HCT116 (cell line): ENCODE measurements around the gene PRKAG2. TPM values are rescaled to one million over a fixed set of nuclear protein-coding genes. Genes with fewer than 3 reads are reported as not detected.
A peak's percentile ranks its signal among the peaks of the same experiment; 100 is the strongest.

Experiments
- ATAC-seq: fragments of 200-7000 bp; cut with Tn5 transposase; 2 replicates; pipeline ENCODE4 v1.9.1; 2020; ENCODE audit warnings: mild to moderate bottlenecking, moderate library complexity
- BruUV-seq: library from RNA; stranded (reverse); fragments of 400-500 nt; replicated peaks from 2 replicates; lab custom pipeline; 2021; lab: Mats Ljungman, UMichigan
- CTCF ChIA-PET: fragments of 300-600 bp; sonication (Branson Sonifier 250); formaldehyde crosslinking; loops from one replicate; lab custom pipeline; 2021; ENCODE audit warnings: antibody characterized with exemption; lab: Charles Lee
- POLR2A ChIA-PET: fragments of 300-600, 350-600 bp; sonication (Branson Sonifier 250); formaldehyde crosslinking; loops from one replicate; lab custom pipeline; 2021; ENCODE audit warnings: antibody characterized with exemption; lab: Charles Lee
- RAD21 ChIA-PET, 2 experiments: fragments of 300-600 bp; sonication (Branson Sonifier 250); formaldehyde crosslinking; loops; one replicate each; lab custom pipeline; 2023; ENCODE audit warnings: low total read pairs in 2 of 2; ENCODE audit not compliant: uncharacterized antibody in 2 of 2, unreplicated experiment in 2 of 2, low non-redundant PET in 1 of 2; lab: Charles Lee
- DNase-seq: peaks from one replicate; pipeline ENCODE4 v3.0.0-alpha.2; 2010; ENCODE audit warnings: low read depth, low spot score
- H2AFZ ChIP-seq: fragments of 200-600 bp; shearing (Covaris generic), sonication (generic); 2 replicates; pipeline ENCODE4 v1.6.1; 2017; ENCODE audit warnings: low read depth, mixed run types, mixed read lengths, antibody characterized with exemption, low read length; ENCODE audit not compliant: poor library complexity, severe bottlenecking
- H3K27ac ChIP-seq: 2 replicates; pipeline ENCODE4 v1.5.1; 2012; ENCODE audit warnings: low read depth, low read length
- H3K27me3 ChIP-seq: fragments of 200-600 bp; sonication (generic); 2 replicates; pipeline ENCODE4 v1.6.1; 2016; ENCODE audit warnings: mixed run types, low read length, mixed read lengths; ENCODE audit not compliant: insufficient read depth
- H3K36me3 ChIP-seq, 2 experiments: fragments of 200-500 bp in 1 of 2; fragments of 200-600 bp in 1 of 2; sonication (Bioruptor generic) in 1 of 2; sonication (generic) in 1 of 2; 2 replicates each; pipeline versions ENCODE4 v1.5.1 to v1.6.1; 2014 to 2016; ENCODE audit warnings: low read length in 2 of 2, inconsistent platforms in 1 of 2, mixed read lengths in 1 of 2, mixed run types in 1 of 2; ENCODE audit not compliant: insufficient read depth in 2 of 2, control insufficient read depth in 1 of 2
- H3K4me1 ChIP-seq, 2 experiments: fragments of 200-600 bp in 1 of 2; sonication (generic) in 1 of 2; 2 replicates each; pipeline versions ENCODE4 v1.5.1 to v1.6.1; 2012 to 2017; ENCODE audit warnings: low read length in 2 of 2, inconsistent platforms in 1 of 2, mild to moderate bottlenecking in 1 of 2, mixed read lengths in 1 of 2, mixed run types in 1 of 2, moderate library complexity in 1 of 2; ENCODE audit not compliant: insufficient read depth in 2 of 2, control insufficient read depth in 1 of 2
- H3K4me2 ChIP-seq: fragments of 200-600 bp; sonication (generic); 2 replicates; pipeline ENCODE4 v1.6.1; 2017; ENCODE audit warnings: mixed run types, low read length, mixed read lengths
- H3K4me3 ChIP-seq, 2 experiments: fragments of 200-600 bp in 1 of 2; sonication (generic) in 1 of 2; replicated peaks in 1 of 2; 2 replicates each; pipeline ENCODE4 v1.5.1; 2011 to 2016; ENCODE audit warnings: low read length in 2 of 2, control low read depth in 1 of 2, low read depth in 1 of 2, mild to moderate bottlenecking in 1 of 2, mixed read lengths in 1 of 2, mixed run types in 1 of 2
- H3K79me2 ChIP-seq: fragments of 200-600 bp; sonication (generic); 2 replicates; pipeline ENCODE4 v1.6.1; 2017; ENCODE audit warnings: mild to moderate bottlenecking, mixed run types, low read length, moderate library complexity, mixed read lengths; ENCODE audit not compliant: insufficient read depth
- H3K9ac ChIP-seq: fragments of 200-600 bp; sonication (generic); 2 replicates; pipeline ENCODE4 v1.6.1; 2016; ENCODE audit warnings: low read length, mixed read lengths
- H3K9me2 ChIP-seq: fragments of 200-600 bp; sonication (generic), shearing (Covaris generic); 2 replicates; pipeline ENCODE4 v1.6.1; 2017; ENCODE audit warnings: mixed run types, mild to moderate bottlenecking, moderate library complexity; ENCODE audit not compliant: insufficient read depth
- H3K9me3 ChIP-seq, 2 experiments: fragments of 200-500 bp in 1 of 2; fragments of 200-600 bp in 1 of 2; sonication (Bioruptor generic) in 1 of 2; sonication (generic) in 1 of 2; 2 replicates each; pipeline ENCODE4 v1.6.1; 2014 to 2017; ENCODE audit warnings: low read length in 2 of 2, mixed read lengths in 2 of 2, inconsistent platforms in 1 of 2, low read depth in 1 of 2, mild to moderate bottlenecking in 1 of 2, mixed run types in 1 of 2, moderate library complexity in 1 of 2; ENCODE audit not compliant: control insufficient read depth in 1 of 2, insufficient read depth in 1 of 2
- H4K20me1 ChIP-seq: fragments of 200-600 bp; sonication (generic), shearing (Covaris generic); 2 replicates; pipeline ENCODE4 v1.6.1; 2017; ENCODE audit warnings: mixed run types, mild to moderate bottlenecking, moderate library complexity; ENCODE audit not compliant: insufficient read depth
- CBX3 ChIP-seq: IDR thresholded peaks from 2 replicates; pipeline ENCODE4 v1.6.1; 2012; ENCODE audit warnings: low read depth
- EGR1 ChIP-seq: IDR thresholded peaks from 2 replicates; pipeline ENCODE4 v1.6.1; 2012; ENCODE audit warnings: low read depth
- ELF1 ChIP-seq: IDR thresholded peaks from 2 replicates; pipeline ENCODE4 v1.6.1; 2012; ENCODE audit warnings: low read depth, borderline replicate concordance
- EZH2 ChIP-seq: fragments of 200-600 bp; sonication (generic); IDR thresholded peaks from 2 replicates; pipeline ENCODE4 v1.6.1; 2017; ENCODE audit warnings: antibody characterized with exemption, mixed run types
- EZH2phosphoT487 ChIP-seq: fragments of 200-600 bp; IDR thresholded peaks from 2 replicates; pipeline ENCODE4 v1.6.1; 2018; ENCODE audit warnings: antibody characterized with exemption, borderline replicate concordance
- JUND ChIP-seq: IDR thresholded peaks from 2 replicates; pipeline ENCODE4 v1.6.1; 2012
- POLR2A ChIP-seq: IDR thresholded peaks from 2 replicates; pipeline ENCODE4 v1.7.0; 2011; ENCODE audit warnings: borderline replicate concordance; ENCODE audit not compliant: insufficient read depth, insufficient read length; ENCODE audit errors: extremely low read depth
- POLR2AphosphoS5 ChIP-seq: IDR thresholded peaks from 2 replicates; pipeline ENCODE4 v1.6.1; 2011; ENCODE audit warnings: mild to moderate bottlenecking, low read depth, low read length, moderate library complexity
- RAD21 ChIP-seq: IDR thresholded peaks from 2 replicates; pipeline ENCODE4 v1.6.1; 2012; ENCODE audit warnings: low read depth, mild to moderate bottlenecking
- SIN3A ChIP-seq: IDR thresholded peaks from 2 replicates; pipeline ENCODE4 v1.6.1; 2012; ENCODE audit warnings: low read depth
- TCF7L2 ChIP-seq: IDR thresholded peaks from 2 replicates; pipeline ENCODE4 v1.7.0; 2011; ENCODE audit warnings: borderline replicate concordance, inconsistent platforms; ENCODE audit not compliant: insufficient read depth, insufficient read length; ENCODE audit errors: extremely low read depth
- YY1 ChIP-seq: IDR thresholded peaks from 2 replicates; pipeline ENCODE4 v1.6.1; 2011; ENCODE audit warnings: low read length, low read depth, moderate library complexity, mild to moderate bottlenecking; ENCODE audit not compliant: insufficient replicate concordance; ENCODE audit errors: extremely low read depth
- intact Hi-C: fragments of 100-400 bp; cut with micrococcal nuclease; formaldehyde crosslinking; loops from 2 replicates; pipeline ENCODE4 v1.10.0; 2022
- total RNA-seq: library from RNA; stranded (reverse); gene quantifications from one replicate; pipeline ENCODE4 v1.2.1, GENCODE V29; 2021; ENCODE audit not compliant: unreplicated experiment
- TF ChIP-seq, protein P1 (sequence below): IDR thresholded peaks from 2 replicates; pipeline ENCODE4 v1.6.1; 2011; ENCODE audit warnings: mild to moderate bottlenecking, low read length, moderate library complexity; ENCODE audit not compliant: insufficient replicate concordance; ENCODE audit errors: extremely low read depth
- TF ChIP-seq, protein P2 (sequence below): IDR thresholded peaks from 2 replicates; pipeline ENCODE4 v1.6.1; 2012

The PRKAG2 gene
- total RNA-seq, 1 experiment from 2014 or later, result 23.6 TPM

- no peak for TF ChIP-seq YY1
These were observed 192.3 kb downstream of the PRKAG2 start (continued) for GRCh38 chr7:151684408-151685175.

DNA sequence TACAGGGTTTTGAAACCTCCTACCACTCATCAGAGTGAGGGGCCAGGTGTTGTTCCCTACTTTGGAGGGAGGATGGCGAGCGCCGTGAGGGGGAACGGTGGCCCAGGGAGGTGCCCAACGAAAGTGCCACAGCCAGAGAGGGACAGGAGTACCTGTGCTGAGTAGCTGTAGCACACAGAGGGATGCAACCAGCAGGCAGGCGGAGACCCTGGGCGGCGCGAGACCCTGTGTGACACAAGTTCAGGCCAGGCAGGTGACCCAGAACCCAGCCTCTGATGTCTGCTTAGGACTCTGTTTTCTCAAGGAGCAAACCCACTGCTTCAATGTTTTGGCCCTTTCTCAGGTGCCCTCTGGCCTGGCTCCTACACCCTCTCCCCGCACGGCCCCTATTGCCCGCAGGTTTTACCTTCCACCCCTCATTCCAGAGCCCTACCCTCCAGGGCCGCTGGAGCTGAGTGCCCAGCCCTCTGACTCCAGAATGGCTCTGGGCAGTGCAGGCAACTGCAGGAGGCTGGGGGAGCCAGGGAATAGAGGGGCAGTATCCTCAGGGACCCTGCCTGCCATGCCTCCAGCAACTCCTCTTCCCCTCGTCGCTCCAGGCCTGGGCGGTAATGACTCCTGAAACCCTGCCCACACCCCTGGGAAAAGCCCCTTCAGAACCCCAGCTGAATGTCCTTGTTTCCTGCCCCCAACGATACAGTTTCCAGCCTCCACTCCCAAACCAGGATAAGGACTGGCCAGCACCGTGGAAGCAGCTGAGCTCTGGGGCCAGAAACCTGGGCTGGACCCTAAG is 193.1 kb downstream of the PRKAG2 start:
- no peak for DNase-seq
- TF ChIP-seq RAD21 (no peak), TCF7L2 (no peak), CBX3 (no peak), JUND (no peak), SIN3A (no peak), EZH2 (no peak), POLR2AphosphoS5 (no peak), ELF1 (no peak), EGR1 (no peak), POLR2A (no peak), EZH2phosphoT487 (no peak)
- TF ChIP-seq, protein P1, sequence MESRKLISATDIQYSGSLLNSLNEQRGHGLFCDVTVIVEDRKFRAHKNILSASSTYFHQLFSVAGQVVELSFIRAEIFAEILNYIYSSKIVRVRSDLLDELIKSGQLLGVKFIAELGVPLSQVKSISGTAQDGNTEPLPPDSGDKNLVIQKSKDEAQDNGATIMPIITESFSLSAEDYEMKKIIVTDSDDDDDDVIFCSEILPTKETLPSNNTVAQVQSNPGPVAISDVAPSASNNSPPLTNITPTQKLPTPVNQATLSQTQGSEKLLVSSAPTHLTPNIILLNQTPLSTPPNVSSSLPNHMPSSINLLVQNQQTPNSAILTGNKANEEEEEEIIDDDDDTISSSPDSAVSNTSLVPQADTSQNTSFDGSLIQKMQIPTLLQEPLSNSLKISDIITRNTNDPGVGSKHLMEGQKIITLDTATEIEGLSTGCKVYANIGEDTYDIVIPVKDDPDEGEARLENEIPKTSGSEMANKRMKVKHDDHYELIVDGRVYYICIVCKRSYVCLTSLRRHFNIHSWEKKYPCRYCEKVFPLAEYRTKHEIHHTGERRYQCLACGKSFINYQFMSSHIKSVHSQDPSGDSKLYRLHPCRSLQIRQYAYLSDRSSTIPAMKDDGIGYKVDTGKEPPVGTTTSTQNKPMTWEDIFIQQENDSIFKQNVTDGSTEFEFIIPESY, result no peak
- TF ChIP-seq, protein P2, sequence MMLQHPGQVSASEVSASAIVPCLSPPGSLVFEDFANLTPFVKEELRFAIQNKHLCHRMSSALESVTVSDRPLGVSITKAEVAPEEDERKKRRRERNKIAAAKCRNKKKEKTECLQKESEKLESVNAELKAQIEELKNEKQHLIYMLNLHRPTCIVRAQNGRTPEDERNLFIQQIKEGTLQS, result no peak
- no TSS peak for BruUV-seq
- RAD21 ChIA-PET, result no interaction called here
- H3K4me1 ChIP-seq, result peaks cover 19 to 40% of the 10 kb centered on the region in 2 experiments
- H3K79me2 ChIP-seq, result no peaks in the 10 kb centered on the region
- POLR2A ChIA-PET, result no interaction called here
- no peak overlapping the region for H3K9ac ChIP-seq
- H3K36me3 ChIP-seq, result no peaks in the 10 kb centered on the region
- CTCF ChIA-PET, result no interaction called here
- intact Hi-C loops, result no loop called here
- H3K27ac ChIP-seq, result no peak overlapping the region
- H3K4me2 ChIP-seq, result peak overlapping the region; percentile 6; the same call in 1 of the 2 replicates
- no peak overlapping the region for H2AFZ ChIP-seq
- ATAC-seq, result no peak
- H3K27me3 ChIP-seq, result no peaks in the 10 kb centered on the region
- no peak overlapping the region for H3K4me3 ChIP-seq
- H3K9me2 ChIP-seq, result no peaks in the 10 kb centered on the region
- no peaks in the 10 kb centered on the region for H4K20me1 ChIP-seq
- H3K9me3 ChIP-seq, result no peaks in the 10 kb centered on the region
